ENCODE results near the gene TMEM198. TPM values are rescaled to one million over a fixed set of nuclear protein-coding genes. Genes with fewer than 3 reads are reported as not detected.

Gene TMEM198
- total and polyA plus RNA-seq, 2 donors (not counting 3 experiments of a cell fraction or from before 2014, with no cell fraction given): not detected

GRCh38 chr2:219526320-219527075 is 17.3 kb upstream of the TMEM198 start:
- CTCF ChIA-PET: interaction anchor here (0.9 to 12.6 kb wide), 10 partner anchors 9 to 124 kb away, joined by 4 to 731 read pairs (median 8); partner anchors contain the start of gene GMPPA
- Histone ChIP-seq H3K9ac (replicated peaks; ENCODE audit: extremely low read depth, insufficient read depth, low read length) (no peak overlapping the region), H2AFZ (ENCODE audit: low read depth, low read length) (no peak overlapping the region), H3K27ac (ENCODE audit: insufficient read depth, low read depth, low read length) (no peak overlapping the region), H3K27me3 (ENCODE audit: control insufficient read depth in 2 of 2, insufficient read depth in 2 of 2, low read length in 2 of 2) (peaks cover 67 to 69% of the 10 kb centered on the region in 2 experiments), H3K4me2 (ENCODE audit: insufficient read depth, low read length) (no peak overlapping the region), H3K36me3 (ENCODE audit: control insufficient read depth in 2 of 2, extremely low read depth in 1 of 2, insufficient read depth in 2 of 2, low read length in 2 of 2) (no peaks in the 10 kb centered on the region), H4K20me1 (replicated peaks; ENCODE audit: control insufficient read depth, extremely low read depth, insufficient read depth, low read length) (no peaks in the 10 kb centered on the region), H3K4me3 (replicated peaks in 1 of 3; ENCODE audit: insufficient read depth in 1 of 3, low read depth in 1 of 3, low read length in 3 of 3) (no peak overlapping the region), H3K4me1 (ENCODE audit: control insufficient read depth, extremely low read depth, insufficient read depth, low read length) (no peaks in the 10 kb centered on the region), H3K9me3 (replicated peaks; ENCODE audit: control insufficient read depth, insufficient read depth, low read length) (no peaks in the 10 kb centered on the region), H3K79me2 (ENCODE audit: control insufficient read depth, insufficient read depth, low read length) (no peaks in the 10 kb centered on the region), H3K9me1 (replicated peaks; ENCODE audit: control insufficient read depth, extremely low read depth, insufficient read depth, low read length) (no peaks in the 10 kb centered on the region)
- POLR2A ChIA-PET: no interaction called here
- DNase-seq (ENCODE audit: low read depth, low spot score) (no peak), FAIRE-seq (no peak)
- dilution Hi-C loops (cut with MboI; ENCODE audit: extremely low pct_ligation_motif_present, low sequenced_read_pairs) (no loop called here), intact Hi-C loops (cut with micrococcal nuclease) (no loop called here)
- TF ChIP-seq GATA2 (IDR thresholded peaks at IDR 0.05; ENCODE audit: insufficient read depth, insufficient read length, low read depth, low read length): no peak
- no peak for TF ChIP-seq JUN (IDR thresholded peaks at IDR 0.05; ENCODE audit: borderline replicate concordance, insufficient read depth, insufficient read length, low read depth)
- TF ChIP-seq MYC (IDR thresholded peaks at IDR 0.05; ENCODE audit: low read depth, low read length): no peak
- TF ChIP-seq MAX (IDR thresholded peaks at IDR 0.05; ENCODE audit: insufficient read depth, insufficient read length): no peak
- no peak for TF ChIP-seq POLR2AphosphoS5 (IDR thresholded peaks at IDR 0.05; ENCODE audit: insufficient read depth, low read depth, low read length)
- no peak for TF ChIP-seq EZH2 (IDR thresholded peaks at IDR 0.05; ENCODE audit: borderline replicate concordance, low read depth, low read length, severe bottlenecking)
- no peak for TF ChIP-seq FOS (IDR thresholded peaks at IDR 0.05; ENCODE audit: borderline replicate concordance, insufficient read depth, low read length)
- no peak for TF ChIP-seq POLR2A (IDR thresholded peaks at IDR 0.05; ENCODE audit: low read depth, low read length)
- TF ChIP-seq CTCF (IDR thresholded peaks at IDR 0.05; ENCODE audit: extremely low read depth in 1 of 2, insufficient read depth in 1 of 2, low read depth in 1 of 2, low read length in 2 of 2): no peak
- no TSS peak for BruUV-seq (replicated peaks)
